LNCAP (cell line): ENCODE measurements around the gene SDHB.

Experiments
- CTCF ChIP-seq: fragments of 450-650 bp; IDR thresholded peaks from 2 replicates; pipeline ENCODE4 v1.5.1; 2017; ENCODE audit warnings: mild to moderate bottlenecking

Gene SDHB

DNA sequence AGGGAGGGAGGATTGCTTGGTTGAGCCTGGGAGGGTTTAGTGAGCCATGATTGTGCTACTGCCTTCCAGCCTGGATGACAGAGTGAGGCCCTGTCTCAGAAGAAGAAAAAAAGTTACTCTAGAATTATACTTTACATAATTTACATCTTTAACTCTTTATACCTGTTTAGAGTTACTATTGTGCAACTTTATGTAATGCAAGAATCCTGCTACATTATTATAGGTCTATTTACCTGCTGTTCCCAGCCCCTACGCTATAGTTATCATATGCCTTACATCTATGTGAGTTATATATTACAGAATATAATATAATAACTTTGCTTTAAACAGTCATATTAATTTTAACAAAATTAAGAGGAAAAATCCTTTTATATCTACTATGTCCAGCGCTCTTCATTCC, 14.3 kb downstream of the SDHB start:
- TF ChIP-seq CTCF, result no peak

- TF ChIP-seq CTCF, result no peak
Observed at GRCh38 chr1:17033481-17033880, 20.4 kb downstream of the SDHB start.

DNA sequence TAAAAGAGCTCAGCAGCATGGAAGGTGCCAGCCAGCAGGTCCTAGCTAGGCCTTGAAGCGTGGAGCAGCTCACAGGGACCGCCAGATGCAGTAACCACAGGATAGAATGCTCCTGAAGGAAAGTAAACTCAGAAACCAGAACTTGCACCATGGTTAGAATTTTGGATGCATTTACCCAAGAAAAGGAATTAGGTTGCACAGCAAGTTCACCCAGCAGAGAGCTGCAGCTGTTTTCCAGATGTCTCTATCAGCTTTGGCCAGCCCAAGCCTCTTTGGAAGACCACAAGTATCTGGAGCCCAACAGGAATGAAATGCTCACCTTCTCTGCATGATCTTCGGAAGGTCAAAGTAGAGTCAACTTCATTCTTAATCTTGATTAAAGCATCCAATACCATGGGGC, 21.1 kb downstream of the SDHB start:
- TF ChIP-seq CTCF, result no peak

DNA sequence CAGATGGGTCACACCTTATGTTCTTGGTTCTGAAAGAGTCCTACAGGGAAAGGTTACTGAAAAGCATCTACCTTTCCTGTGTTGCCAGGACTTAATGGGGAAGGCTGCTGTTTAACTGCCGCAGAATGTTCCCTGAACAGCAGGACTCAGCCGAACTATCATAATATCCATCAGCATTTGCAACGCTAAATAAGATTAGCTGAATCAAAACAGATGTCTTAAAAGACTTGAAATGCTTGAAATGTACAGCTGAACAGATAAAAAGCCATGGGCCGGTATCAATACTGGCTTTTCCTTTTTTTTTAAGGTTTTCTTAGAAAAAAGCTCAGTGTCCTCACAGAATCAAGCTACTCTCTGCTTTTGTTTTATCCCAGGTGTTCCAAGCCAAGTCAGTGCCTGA, 22.4 kb downstream of the SDHB start:
- no peak for TF ChIP-seq CTCF

GRCh38 chr1:17030206-17030605, 23.6 kb downstream of the SDHB start:
- TF ChIP-seq CTCF, result no peak

DNA sequence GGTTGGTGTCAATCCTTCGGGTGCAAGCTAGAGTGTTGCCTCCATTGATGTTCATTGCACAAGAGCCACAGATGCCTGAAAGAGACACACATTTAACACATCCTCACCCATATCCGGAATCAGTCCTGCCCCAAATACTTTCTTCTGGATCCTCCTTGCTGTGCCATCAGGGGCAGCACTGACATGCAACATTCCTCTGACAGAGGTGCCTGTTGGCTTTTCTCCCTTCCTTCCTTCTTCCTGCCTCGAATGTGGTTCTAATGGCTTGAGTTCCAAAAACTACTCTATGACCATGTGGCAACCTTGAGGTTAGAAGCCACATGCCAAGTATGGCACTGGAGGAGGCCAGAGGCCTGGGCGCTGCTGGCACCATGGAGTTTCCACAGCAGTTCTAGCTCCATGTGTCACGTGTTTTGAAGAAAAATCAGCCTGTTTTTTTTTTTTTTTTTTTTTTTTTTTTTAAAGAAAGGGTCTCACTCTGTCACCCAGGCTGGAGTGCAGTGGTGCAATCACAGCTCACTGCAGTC, 25.1 kb downstream of the SDHB start:
- no peak for TF ChIP-seq CTCF

GRCh38 chr1:17027900-17028299, 25.9 kb downstream of the SDHB start:
- TF ChIP-seq CTCF, result no peak

DNA sequence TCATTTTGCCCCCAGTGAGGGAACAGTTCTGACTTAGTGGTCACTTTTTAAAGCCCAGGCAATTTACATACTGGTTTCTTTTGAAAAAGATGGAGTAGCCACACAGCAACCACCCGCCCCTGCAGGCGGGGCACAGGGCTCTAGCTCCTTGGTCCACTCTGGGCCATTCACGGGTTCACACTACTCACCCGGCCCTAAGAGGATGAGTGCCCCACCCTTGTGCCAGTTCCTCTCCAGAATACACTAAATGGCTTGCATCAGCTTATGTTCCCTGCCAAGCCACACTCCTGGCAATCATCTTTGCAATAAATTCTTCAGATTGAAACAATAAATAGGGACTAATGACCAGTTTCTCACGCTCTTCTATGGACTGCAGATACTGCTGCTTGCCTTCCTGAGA, 26.4 kb downstream of the SDHB start:
- TF ChIP-seq CTCF, result no peak
